CD8-positive, alpha-beta memory T cell (primary cell): Measurements from ENCODE around the gene POU2F1. TPM values are rescaled to one million over a fixed set of nuclear protein-coding genes. Genes with fewer than 3 reads are reported as not detected.
"Not testable (repeated sequence)": the region's sequence is repeated elsewhere in the genome, so short reads cannot be mapped to it uniquely, and the experiment has no call there.

Experiments used
- CTCF ChIA-PET: fragments of 350-600 bp; sonication (Branson Sonifier 250); formaldehyde crosslinking; loops from one replicate; lab custom pipeline; 2021; ENCODE audit warnings: antibody characterized with exemption; lab: Charles Lee
- POLR2A ChIA-PET: fragments of 350-600 bp; sonication (Branson Sonifier 250); formaldehyde crosslinking; loops from one replicate; lab custom pipeline; 2021; ENCODE audit warnings: antibody characterized with exemption; lab: Charles Lee
- DNase-seq, 5 donors: peaks; one replicate each; pipeline versions ENCODE4 v3.0.0 to v3.0.0-alpha.2; 2020 to 2022; ENCODE audit warnings: mixed read lengths in 1 of 5
- H3K27ac ChIP-seq: one replicate; pipeline ENCODE4 v1.7.0; 2013; ENCODE audit warnings: low read depth, mild to moderate bottlenecking, low read length, moderate library complexity
- H3K27me3 ChIP-seq: 2 replicates; pipeline ENCODE4 v1.7.0; 2013; ENCODE audit warnings: low read length, mild to moderate bottlenecking; ENCODE audit not compliant: insufficient read depth, poor library complexity, severe bottlenecking
- H3K36me3 ChIP-seq: 2 replicates; pipeline ENCODE4 v1.7.0; 2013; ENCODE audit warnings: mild to moderate bottlenecking, low read length, moderate library complexity; ENCODE audit not compliant: insufficient read depth
- H3K4me1 ChIP-seq: 2 replicates; pipeline ENCODE4 v1.7.0; 2013; ENCODE audit warnings: mild to moderate bottlenecking, low read length, moderate library complexity; ENCODE audit not compliant: insufficient read depth
- H3K4me3 ChIP-seq: 2 replicates; pipeline ENCODE4 v1.7.0; 2013; ENCODE audit warnings: mild to moderate bottlenecking, low read length
- H3K9me3 ChIP-seq: 2 replicates; pipeline ENCODE4 v1.7.0; 2013; ENCODE audit warnings: mild to moderate bottlenecking, low read length
- H3K27ac Mint-ChIP-seq, 8 donors: one replicate each; pipeline ENCODE4 v1.8.0; 2020 to 2021; ENCODE audit warnings: mixed read lengths in 8 of 8, mild to moderate bottlenecking in 6 of 8, inconsistent platforms in 3 of 8, moderate library complexity in 3 of 8
- H3K27me3 Mint-ChIP-seq, 2 donors: one replicate each; pipeline ENCODE4 v1.8.0; 2020 to 2021; ENCODE audit warnings: mixed read lengths in 2 of 2, mild to moderate bottlenecking in 1 of 2, moderate library complexity in 1 of 2
- H3K36me3 Mint-ChIP-seq, 3 donors: one replicate each; pipeline ENCODE4 v1.8.0; 2020 to 2021; ENCODE audit warnings: mixed read lengths in 3 of 3, inconsistent platforms in 1 of 3, mild to moderate bottlenecking in 1 of 3
- H3K4me1 Mint-ChIP-seq, 3 donors: one replicate each; pipeline ENCODE4 v1.8.0; 2020 to 2021; ENCODE audit warnings: mixed read lengths in 3 of 3, inconsistent platforms in 1 of 3, mild to moderate bottlenecking in 1 of 3
- H3K4me3 Mint-ChIP-seq, 7 donors: one replicate each; pipeline ENCODE4 v1.8.0; 2020 to 2021; ENCODE audit warnings: mixed read lengths in 7 of 7, mild to moderate bottlenecking in 6 of 7, moderate library complexity in 4 of 7, inconsistent platforms in 2 of 7
- H3K9me3 Mint-ChIP-seq, 5 donors: one replicate each; pipeline ENCODE4 v1.8.0; 2020 to 2022; ENCODE audit warnings: mixed read lengths in 5 of 5, mild to moderate bottlenecking in 3 of 5, moderate library complexity in 2 of 5, inconsistent platforms in 1 of 5
- polyA plus RNA-seq: library from polyadenylated mRNA; unstranded; fragments of 300-500 nt; fragmentation: Illumina TruSeq; gene quantifications from one replicate; pipeline ENCODE4 v1.2.3, GENCODE V29; 2021
- total RNA-seq, 2 experiments: library from RNA; stranded (reverse); gene quantifications; one replicate each; pipeline ENCODE4 v1.2.3, GENCODE V29; 2021

The POU2F1 gene
- total and polyA plus RNA-seq, 3 experiments from 2014 or later, result 11.8 to 13.5 (median 12.3) TPM

GRCh38 chr1:167197692-167198091, 23.0 kb upstream of the POU2F1 start:
- CTCF ChIA-PET, result no interaction called here
- Mint-ChIP-seq H3K4me3 (no peak overlapping the region), H3K9me3 (peaks cover 0 to 2% (median 0%) of the 10 kb centered on the region in 5 donors), H3K36me3 (peaks cover 0 to 3% (median 0%) of the 10 kb centered on the region in 3 donors), H3K4me1 (no peaks in the 10 kb centered on the region), H3K27ac (no peak overlapping the region), H3K27me3 (no peaks in the 10 kb centered on the region)
- Histone ChIP-seq H3K27me3 (no peaks in the 10 kb centered on the region), H3K9me3 (no peaks in the 10 kb centered on the region), H3K27ac (no peak overlapping the region), H3K4me1 (no peaks in the 10 kb centered on the region), H3K36me3 (no peaks in the 10 kb centered on the region), H3K4me3 (no peak overlapping the region)
- DNase-seq, result no peak
- POLR2A ChIA-PET, result no interaction called here

GRCh38 chr1:167198518-167199133, 22.1 kb upstream of the POU2F1 start:
- POLR2A ChIA-PET, result no interaction called here
- H3K27ac Mint-ChIP-seq, result no peak overlapping the region
- peaks cover 0 to 2% (median 0%) of the 10 kb centered on the region in 5 donors for H3K9me3 Mint-ChIP-seq

GRCh38 chr1:167199656-167200055, 21.0 kb upstream of the POU2F1 start:
- no peak overlapping the region for H3K4me3 ChIP-seq
- no peak overlapping the region for H3K4me3 Mint-ChIP-seq
- CTCF ChIA-PET, result no interaction called here
- H3K4me1 ChIP-seq, result no peaks in the 10 kb centered on the region
- H3K9me3 Mint-ChIP-seq, result peaks cover 0 to under 1% (median 0%) of the 10 kb centered on the region in 5 donors
- H3K9me3 ChIP-seq, result no peaks in the 10 kb centered on the region
- POLR2A ChIA-PET, result no interaction called here
- H3K27ac ChIP-seq, result no peak overlapping the region
- no peaks in the 10 kb centered on the region for H3K4me1 Mint-ChIP-seq
- no peaks in the 10 kb centered on the region for H3K36me3 ChIP-seq
- no peak overlapping the region for H3K27ac Mint-ChIP-seq
- H3K27me3 ChIP-seq, result no peaks in the 10 kb centered on the region
- H3K36me3 Mint-ChIP-seq, result no peaks in the 10 kb centered on the region
- no peaks in the 10 kb centered on the region for H3K27me3 Mint-ChIP-seq
- no peak for DNase-seq

More at GRCh38 chr1:167198518-167199133, 22.1 kb upstream of the POU2F1 start:
- Mint-ChIP-seq H3K4me3 (no peak overlapping the region), H3K27me3 (no peaks in the 10 kb centered on the region), H3K36me3 (no peaks in the 10 kb centered on the region), H3K4me1 (no peaks in the 10 kb centered on the region)
- DNase-seq, result no peak
- no peaks in the 10 kb centered on the region for H3K36me3 ChIP-seq
- CTCF ChIA-PET, result no interaction called here
- H3K9me3 ChIP-seq, result no peaks in the 10 kb centered on the region
- no peak overlapping the region for H3K27ac ChIP-seq
- H3K4me3 ChIP-seq, result no peak overlapping the region
- no peaks in the 10 kb centered on the region for H3K27me3 ChIP-seq
- no peaks in the 10 kb centered on the region for H3K4me1 ChIP-seq

- no peak overlapping the region for H3K4me3 Mint-ChIP-seq
These were observed 20.4 kb upstream of the POU2F1 start for GRCh38 chr1:167200272-167200671.

GRCh38 chr1:167200749-167201148, 19.9 kb upstream of the POU2F1 start:
- H3K27me3 ChIP-seq, result no peaks in the 10 kb centered on the region
- Mint-ChIP-seq H3K4me1 (no peaks in the 10 kb centered on the region), H3K36me3 (peaks cover 0 to 5% (median 0%) of the 10 kb centered on the region in 3 donors), H3K27me3 (peaks cover 0 to 4% of the 10 kb centered on the region in 2 donors), H3K27ac (no peak overlapping the region), H3K4me3 (no peak overlapping the region), H3K9me3 (peaks cover 0 to 6% (median 0%) of the 10 kb centered on the region in 5 donors)
- H3K36me3 ChIP-seq, result no peaks in the 10 kb centered on the region
- CTCF ChIA-PET, result no interaction called here
- H3K4me1 ChIP-seq, result no peaks in the 10 kb centered on the region
- POLR2A ChIA-PET, result interaction anchor here (0.6 kb wide), 1 partner anchor 10 kb away, joined by 6 read pairs; no protein-coding TSS in a partner anchor
- no peak overlapping the region for H3K4me3 ChIP-seq
- DNase-seq, result no peak
- no peak overlapping the region for H3K27ac ChIP-seq
- no peaks in the 10 kb centered on the region for H3K9me3 ChIP-seq

More at GRCh38 chr1:167200272-167200671, 20.4 kb upstream of the POU2F1 start:
- ChIA-PET CTCF (no interaction called here), POLR2A (no interaction called here)
- Histone ChIP-seq H3K36me3 (no peaks in the 10 kb centered on the region), H3K4me3 (no peak overlapping the region), H3K4me1 (no peaks in the 10 kb centered on the region), H3K27me3 (no peaks in the 10 kb centered on the region), H3K27ac (no peak overlapping the region), H3K9me3 (no peaks in the 10 kb centered on the region)
- Mint-ChIP-seq H3K9me3 (peaks cover 0 to 2% (median 0%) of the 10 kb centered on the region in 5 donors), H3K27me3 (peaks cover 0 to under 1% of the 10 kb centered on the region in 2 donors), H3K36me3 (peaks cover 0 to under 1% (median 0%) of the 10 kb centered on the region in 3 donors), H3K27ac (no peak overlapping the region), H3K4me1 (no peaks in the 10 kb centered on the region)
- DNase-seq, result no peak

- H3K4me1 Mint-ChIP-seq, result no peaks in the 10 kb centered on the region
- Histone ChIP-seq H3K4me3 (no peak overlapping the region), H3K4me1 (no peaks in the 10 kb centered on the region), H3K9me3 (no peaks in the 10 kb centered on the region), H3K36me3 (no peaks in the 10 kb centered on the region), H3K27me3 (no peaks in the 10 kb centered on the region), H3K27ac (no peak overlapping the region)
- H3K27me3 Mint-ChIP-seq, result peaks cover 0 to 4% of the 10 kb centered on the region in 2 donors
- no peak overlapping the region for H3K27ac Mint-ChIP-seq
- H3K4me3 Mint-ChIP-seq, result no peak overlapping the region
- H3K36me3 Mint-ChIP-seq, result peaks cover 0 to 5% (median 0%) of the 10 kb centered on the region in 3 donors
- CTCF ChIA-PET, result no interaction called here
- peaks cover 0 to 6% (median 0%) of the 10 kb centered on the region in 5 donors for H3K9me3 Mint-ChIP-seq
- DNase-seq, result no peak
- POLR2A ChIA-PET, result no interaction called here
These were observed 18.6 kb upstream of the POU2F1 start for GRCh38 chr1:167202049-167202448.

GRCh38 chr1:167205306-167206050, 15.2 kb upstream of the POU2F1 start:
- H3K36me3 ChIP-seq, DNase-seq, H3K27me3 ChIP-seq, H3K4me1 Mint-ChIP-seq, H3K4me3 ChIP-seq, H3K27ac ChIP-seq, H3K4me3 Mint-ChIP-seq, H3K4me1 ChIP-seq, H3K27ac Mint-ChIP-seq, POLR2A ChIA-PET, H3K9me3 ChIP-seq: not testable (repeated sequence)
- H3K36me3 Mint-ChIP-seq, result peaks cover 0 to 23% (median 2%) of the 10 kb centered on the region in 3 donors
- CTCF ChIA-PET, result interaction anchor here (1.1 kb wide), 1 partner anchor 139 kb away, joined by 3 read pairs; no protein-coding TSS in a partner anchor
- H3K27me3 Mint-ChIP-seq, result peaks cover 11 to 16% of the 10 kb centered on the region in 2 donors
- H3K9me3 Mint-ChIP-seq, result peaks cover 12 to 26% (median 16%) of the 10 kb centered on the region in 5 donors

GRCh38 chr1:167206166-167206835, 14.4 kb upstream of the POU2F1 start:
- Histone ChIP-seq H3K4me3 (no peak overlapping the region), H3K4me1 (no peaks in the 10 kb centered on the region), H3K36me3 (no peaks in the 10 kb centered on the region), H3K27ac (no peak overlapping the region), H3K27me3 (no peaks in the 10 kb centered on the region), H3K9me3 (no peaks in the 10 kb centered on the region)
- Mint-ChIP-seq H3K4me3 (no peak overlapping the region), H3K36me3 (peaks cover 0 to 23% (median 2%) of the 10 kb centered on the region in 3 donors), H3K9me3 (peaks cover 12 to 26% (median 16%) of the 10 kb centered on the region in 5 donors), H3K27me3 (peaks cover 11 to 17% of the 10 kb centered on the region in 2 donors), H3K4me1 (no peaks in the 10 kb centered on the region), H3K27ac (no peak overlapping the region)
- ChIA-PET POLR2A (no interaction called here), CTCF (no interaction called here)
- no peak for DNase-seq
